ENCODE results near the gene TASP1. TPM values are rescaled to one million over a fixed set of nuclear protein-coding genes. Genes with fewer than 3 reads are reported as not detected.

The TASP1 gene
- total RNA-seq, 4 donors from 2014 or later: 1.7 to 4.2 (median 2.7) TPM

GRCh38 chr20:13683833-13684232 lies 45.1 kb upstream of the TASP1 start:
- DNase-seq (no peak), ATAC-seq (no peak)
- TF ChIP-seq CTCF (IDR thresholded peaks at IDR 0.05 in 4 of 5, conservative IDR thresholded peaks at IDR 0.05 in 1 of 5): no peak
- no peak for TF ChIP-seq POLR2A (IDR thresholded peaks at IDR 0.05)
- Histone ChIP-seq H3K9me3 (no peaks in the 10 kb centered on the region), H3K27ac (no peak overlapping the region), H3K4me1 (no peaks in the 10 kb centered on the region), H3K27me3 (no peaks in the 10 kb centered on the region), H3K36me3 (no peaks in the 10 kb centered on the region), H3K4me3 (no peak overlapping the region)
- intact Hi-C loops (cut with DNase I; ENCODE audit: low total_unique reads): no loop called here
- in situ Hi-C loops (cut with MboI; ENCODE audit: low sequenced_read_pairs in 4 of 4): no loop called here

DNA sequence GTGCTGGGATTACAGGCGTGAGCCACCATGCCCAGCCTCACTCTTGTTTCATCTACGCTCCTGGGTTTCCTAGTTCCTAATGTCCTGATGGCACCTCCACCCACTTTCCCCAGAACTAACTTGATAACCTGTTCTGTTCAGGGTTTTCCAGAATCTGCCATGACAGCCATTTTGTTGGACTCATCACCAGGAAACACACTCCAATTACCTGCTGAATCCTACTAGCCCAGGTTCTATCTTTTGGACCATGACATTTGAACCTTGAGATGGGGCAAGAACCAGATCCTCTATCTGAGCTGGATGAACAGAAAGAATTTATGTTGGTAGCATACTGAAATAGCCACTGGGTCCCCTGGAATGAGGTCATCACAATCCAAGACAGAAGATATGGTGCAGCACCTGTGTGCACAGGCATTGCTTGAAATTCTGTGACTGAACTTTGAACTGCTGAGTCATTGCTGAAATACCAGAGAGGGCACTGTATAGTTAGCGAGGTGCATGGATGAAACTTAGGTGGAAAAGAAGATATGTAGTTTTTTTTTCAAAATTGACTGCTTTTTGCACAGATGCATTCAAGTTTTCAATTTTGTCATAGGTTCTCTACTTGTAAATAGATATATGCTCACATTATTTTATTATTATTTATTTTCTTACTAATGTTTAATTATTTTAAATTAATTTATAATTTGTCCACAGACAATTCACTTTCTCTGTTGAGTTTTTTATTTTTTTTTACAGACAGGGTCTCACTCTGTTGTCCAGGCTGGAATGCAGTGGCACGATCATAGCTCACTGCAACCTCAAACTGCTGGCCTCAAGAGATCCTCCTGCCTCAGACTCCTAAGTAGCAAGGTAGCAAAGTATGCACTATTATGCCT lies 42.8 kb upstream of the TASP1 start:
- no peaks in the 10 kb centered on the region for H3K36me3 ChIP-seq
- H3K4me3 ChIP-seq: no peak overlapping the region
- in situ Hi-C loops (cut with MboI; ENCODE audit: low sequenced_read_pairs in 4 of 4): no loop called here
- no peaks in the 10 kb centered on the region for H3K27me3 ChIP-seq
- no peaks in the 10 kb centered on the region for H3K9me3 ChIP-seq
- H3K27ac ChIP-seq: no peak overlapping the region
- no peak for TF ChIP-seq POLR2A (IDR thresholded peaks at IDR 0.05)
- no peak for TF ChIP-seq CTCF (IDR thresholded peaks at IDR 0.05 in 4 of 5, conservative IDR thresholded peaks at IDR 0.05 in 1 of 5)
- DNase-seq (no peak), ATAC-seq (no peak)
- intact Hi-C loops (cut with DNase I; ENCODE audit: low total_unique reads): no loop called here
- no peaks in the 10 kb centered on the region for H3K4me1 ChIP-seq

- no peaks in the 10 kb centered on the region for H3K36me3 ChIP-seq
- H3K27me3 ChIP-seq: no peaks in the 10 kb centered on the region
- no peak overlapping the region for H3K4me3 ChIP-seq
- in situ Hi-C loops (cut with MboI; ENCODE audit: low sequenced_read_pairs in 4 of 4): no loop called here
- H3K4me1 ChIP-seq: no peaks in the 10 kb centered on the region
- no peaks in the 10 kb centered on the region for H3K9me3 ChIP-seq
- DNase-seq (no peak), ATAC-seq (no peak)
- TF ChIP-seq POLR2A (IDR thresholded peaks at IDR 0.05) (no peak), CTCF (IDR thresholded peaks at IDR 0.05 in 4 of 5, conservative IDR thresholded peaks at IDR 0.05 in 1 of 5) (no peak)
- H3K27ac ChIP-seq: no peak overlapping the region
- intact Hi-C loops (cut with DNase I; ENCODE audit: low total_unique reads): loop anchor here (10.0 kb wide), 1 partner anchor 64 kb away; no protein-coding TSS in a partner anchor
Measured at GRCh38 chr20:13678944-13679343, 40.2 kb upstream of the TASP1 start.

DNA sequence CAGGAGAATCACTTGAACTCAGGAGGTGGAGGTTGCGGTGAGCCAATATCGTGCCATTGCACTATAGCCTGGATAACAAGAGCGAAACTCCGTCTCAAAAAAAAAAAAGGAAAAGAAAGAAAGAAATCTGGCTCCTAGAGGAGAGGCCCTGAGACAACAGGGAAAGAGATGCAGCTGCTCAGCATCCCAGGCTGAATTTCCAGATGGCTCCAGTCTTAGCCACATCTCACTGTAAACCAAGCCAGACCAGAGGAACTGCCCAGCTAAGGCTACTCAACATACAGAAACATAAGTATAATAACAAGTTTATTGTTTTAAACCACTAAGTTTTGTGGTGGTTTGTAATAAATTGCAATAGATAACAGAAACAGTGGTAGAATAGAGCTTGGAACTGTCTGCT lies 38.5 kb upstream of the TASP1 start:
- no peaks in the 10 kb centered on the region for H3K9me3 ChIP-seq
- no peak for TF ChIP-seq CTCF (IDR thresholded peaks at IDR 0.05 in 4 of 5, conservative IDR thresholded peaks at IDR 0.05 in 1 of 5)
- no peak for TF ChIP-seq POLR2A (IDR thresholded peaks at IDR 0.05)
- H3K27me3 ChIP-seq: no peaks in the 10 kb centered on the region
- H3K36me3 ChIP-seq: no peaks in the 10 kb centered on the region
- intact Hi-C loops (cut with DNase I; ENCODE audit: low total_unique reads): loop anchor here (10.0 kb wide), 1 partner anchor 62 kb away; no protein-coding TSS in a partner anchor
- no peak overlapping the region for H3K4me3 ChIP-seq
- DNase-seq (no peak), ATAC-seq (no peak)
- in situ Hi-C loops (cut with MboI; ENCODE audit: low sequenced_read_pairs in 4 of 4): no loop called here
- no peak overlapping the region for H3K27ac ChIP-seq
- H3K4me1 ChIP-seq: no peaks in the 10 kb centered on the region

All from gastrocnemius medialis (tissue), 4 donors.